Endothelial cell of hepatic sinusoid (primary cell): Measurements from ENCODE around the gene LELP1.
"Not testable (repeated sequence)": the region's sequence is repeated elsewhere in the genome, so short reads cannot be mapped to it uniquely, and the experiment has no call there.

Experiments
- in situ Hi-C: cut with HindIII; loops from 2 replicates; pipeline ENCODE4 v1.10.0; 2017; ENCODE audit warnings: low sequenced_read_pairs

The LELP1 gene

GRCh38 chr1:153228491-153228890, 25.3 kb downstream of the LELP1 start:
- in situ Hi-C loops, result no loop called here

GRCh38 chr1:153229076-153229829, 26.0 kb downstream of the LELP1 start:
- in situ Hi-C loops, result not testable (repeated sequence)

GRCh38 chr1:153231363-153231762, 28.1 kb downstream of the LELP1 start:
- in situ Hi-C loops, result no loop called here

GRCh38 chr1:153231785-153232184, 28.6 kb downstream of the LELP1 start:
- in situ Hi-C loops, result no loop called here

GRCh38 chr1:153232553-153232952, 29.3 kb downstream of the LELP1 start:
- in situ Hi-C loops, result no loop called here

GRCh38 chr1:153233448-153233847, 30.2 kb downstream of the LELP1 start:
- in situ Hi-C loops, result no loop called here

- in situ Hi-C loops, result no loop called here
Measured at GRCh38 chr1:153238527-153238926, 35.3 kb downstream of the LELP1 start.

- in situ Hi-C loops, result no loop called here
Measured at GRCh38 chr1:153242160-153242559, 38.9 kb downstream of the LELP1 start.

- in situ Hi-C loops, result no loop called here
Measured at GRCh38 chr1:153245466-153245865, 42.2 kb downstream of the LELP1 start.

- in situ Hi-C loops, result no loop called here
Measured at GRCh38 chr1:153246018-153246417, 42.8 kb downstream of the LELP1 start.

- in situ Hi-C loops, result no loop called here
Measured at GRCh38 chr1:153246825-153247224, 43.6 kb downstream of the LELP1 start.

- in situ Hi-C loops, result no loop called here
Measured at GRCh38 chr1:153248176-153248879, 45.1 kb downstream of the LELP1 start.

- in situ Hi-C loops, result no loop called here
Measured at GRCh38 chr1:153250166-153250565, 46.9 kb downstream of the LELP1 start.

GRCh38 chr1:153251087-153251486, 47.9 kb downstream of the LELP1 start:
- in situ Hi-C loops, result no loop called here

GRCh38 chr1:153251562-153251961, 48.3 kb downstream of the LELP1 start:
- in situ Hi-C loops, result no loop called here

- in situ Hi-C loops, result no loop called here
Measured at GRCh38 chr1:153251988-153252387, 48.8 kb downstream of the LELP1 start.

GRCh38 chr1:153253076-153253475, 49.8 kb downstream of the LELP1 start:
- in situ Hi-C loops, result no loop called here

- in situ Hi-C loops, result no loop called here
Measured at GRCh38 chr1:153253693-153254092, 50.5 kb downstream of the LELP1 start.
